ENCODE data around the gene SPTB. TPM values are rescaled to one million over a fixed set of nuclear protein-coding genes. Genes with fewer than 3 reads are reported as not detected.

The SPTB gene
- total and polyA plus RNA-seq, 7 donors: 0.49 to 2.9 (median 1.3) TPM; not detected in 1

DNA sequence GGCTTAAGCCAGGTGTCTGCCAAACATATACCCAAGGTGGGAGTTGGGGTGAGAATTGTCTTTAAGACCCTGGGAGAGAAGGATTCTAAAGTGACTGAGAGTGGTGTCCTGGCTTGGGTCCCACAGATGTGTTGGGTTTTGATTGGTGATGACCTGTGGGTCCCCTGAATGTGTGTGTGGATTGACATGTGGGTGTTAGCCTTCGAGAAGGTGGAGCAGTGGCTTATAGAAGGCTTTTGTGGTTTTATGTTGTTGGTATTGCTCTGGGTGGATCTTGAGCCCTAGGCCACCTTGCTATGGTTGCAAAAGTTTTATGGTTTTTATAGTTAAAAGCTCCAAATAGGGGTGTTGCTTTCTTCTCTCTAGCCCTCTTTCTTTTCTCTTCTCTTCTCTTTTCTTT is 145.8 kb downstream of the SPTB start:
- TF ChIP-seq POLR2AphosphoS5 (IDR thresholded peaks at IDR 0.05) (no peak), EP300 (IDR thresholded peaks at IDR 0.05) (no peak), POLR2A (IDR thresholded peaks at IDR 0.05) (no peak)
- TF ChIP-seq, protein P1, sequence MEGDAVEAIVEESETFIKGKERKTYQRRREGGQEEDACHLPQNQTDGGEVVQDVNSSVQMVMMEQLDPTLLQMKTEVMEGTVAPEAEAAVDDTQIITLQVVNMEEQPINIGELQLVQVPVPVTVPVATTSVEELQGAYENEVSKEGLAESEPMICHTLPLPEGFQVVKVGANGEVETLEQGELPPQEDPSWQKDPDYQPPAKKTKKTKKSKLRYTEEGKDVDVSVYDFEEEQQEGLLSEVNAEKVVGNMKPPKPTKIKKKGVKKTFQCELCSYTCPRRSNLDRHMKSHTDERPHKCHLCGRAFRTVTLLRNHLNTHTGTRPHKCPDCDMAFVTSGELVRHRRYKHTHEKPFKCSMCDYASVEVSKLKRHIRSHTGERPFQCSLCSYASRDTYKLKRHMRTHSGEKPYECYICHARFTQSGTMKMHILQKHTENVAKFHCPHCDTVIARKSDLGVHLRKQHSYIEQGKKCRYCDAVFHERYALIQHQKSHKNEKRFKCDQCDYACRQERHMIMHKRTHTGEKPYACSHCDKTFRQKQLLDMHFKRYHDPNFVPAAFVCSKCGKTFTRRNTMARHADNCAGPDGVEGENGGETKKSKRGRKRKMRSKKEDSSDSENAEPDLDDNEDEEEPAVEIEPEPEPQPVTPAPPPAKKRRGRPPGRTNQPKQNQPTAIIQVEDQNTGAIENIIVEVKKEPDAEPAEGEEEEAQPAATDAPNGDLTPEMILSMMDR (IDR thresholded peaks at IDR 0.05): no peak
- 11 to 25% methylated on average over 1 of the region's 1 CpG for WGBS, 2 donors
- intact Hi-C loops (cut with DNase I): no loop called here

DNA sequence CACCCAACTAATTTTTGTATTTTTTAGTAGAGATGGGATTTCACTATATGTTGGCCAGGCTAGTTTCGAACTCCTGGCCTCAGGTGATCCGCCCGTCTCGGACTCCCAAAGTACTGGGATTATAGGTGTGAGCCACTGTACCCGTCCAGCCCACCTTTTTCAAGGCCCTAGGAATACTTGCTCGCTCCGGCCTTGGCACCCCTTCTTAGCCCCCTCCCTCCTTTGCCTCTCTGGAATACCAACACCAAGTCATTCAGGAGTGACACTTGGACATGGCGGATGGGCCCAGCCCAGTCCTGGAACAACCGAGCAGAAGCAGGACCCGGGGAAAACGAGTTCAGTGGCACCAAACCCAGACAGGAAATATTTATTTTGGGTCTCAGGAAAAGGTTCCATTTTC is 146.4 kb downstream of the SPTB start:
- WGBS, 2 donors: 89 to 95% methylated on average over 11 of the region's 11 CpGs
- TF ChIP-seq POLR2AphosphoS5 (IDR thresholded peaks at IDR 0.05) (no peak), EP300 (IDR thresholded peaks at IDR 0.05) (no peak), POLR2A (IDR thresholded peaks at IDR 0.05) (no peak)
- TF ChIP-seq, protein P1 (IDR thresholded peaks at IDR 0.05): no peak
- no peaks in the 10 kb centered on the region for H3K9me3 ChIP-seq
- intact Hi-C loops (cut with DNase I): no loop called here
- peaks cover 45 to 87% (median 68%) of the 10 kb centered on the region in 4 donors for H3K36me3 ChIP-seq
- H3K27me3 ChIP-seq: no peaks in the 10 kb centered on the region
- H3K4me3 ChIP-seq: no peak overlapping the region
- no peak for DNase-seq
- no peak overlapping the region for H3K27ac ChIP-seq
- peaks cover 0 to 12% (median 6%) of the 10 kb centered on the region in 4 donors for H3K4me1 ChIP-seq

More for the DNA sequence above, 145.8 kb downstream of the SPTB start:
- Histone ChIP-seq H3K27me3 (no peaks in the 10 kb centered on the region), H3K4me3 (no peak overlapping the region), H3K27ac (no peak overlapping the region), H3K9me3 (no peaks in the 10 kb centered on the region), H3K36me3 (peaks cover 45 to 87% (median 67%) of the 10 kb centered on the region in 4 donors), H3K4me1 (peaks cover 0 to 12% (median 5%) of the 10 kb centered on the region in 4 donors)
- DNase-seq: no peak

DNA sequence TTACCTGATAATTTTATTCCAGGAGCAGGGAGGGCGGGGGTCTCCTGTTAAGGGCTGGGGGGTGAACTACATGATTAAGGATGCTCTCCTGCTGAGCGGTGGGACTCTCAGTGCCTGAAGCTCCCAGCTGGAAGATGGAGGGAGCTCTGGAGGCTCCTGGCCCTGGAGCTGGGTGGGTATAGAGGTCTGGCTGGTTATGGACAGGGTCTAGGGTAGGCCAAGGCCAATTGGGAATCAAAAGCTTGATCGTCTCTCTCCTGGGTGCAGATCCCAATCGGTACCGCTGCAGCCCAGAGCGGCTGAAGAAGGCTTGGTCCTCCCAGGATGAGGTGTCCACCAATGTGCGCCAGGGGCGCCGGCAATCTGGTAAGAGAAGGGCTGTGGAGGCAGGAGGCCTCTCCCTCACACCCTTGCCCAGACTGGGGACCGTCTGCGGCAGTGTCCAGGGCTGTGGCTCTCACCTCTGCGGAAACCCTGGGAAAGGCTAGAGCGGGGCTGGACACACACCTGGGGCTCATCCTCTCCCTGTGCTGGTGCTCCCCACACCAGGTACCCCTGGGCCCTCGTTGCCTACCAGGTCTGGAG is 147.1 kb downstream of the SPTB start:
- Histone ChIP-seq H3K4me1 (peaks cover 0 to 12% (median 6%) of the 10 kb centered on the region in 4 donors), H3K27me3 (no peaks in the 10 kb centered on the region), H3K27ac (no peak overlapping the region), H3K9me3 (no peaks in the 10 kb centered on the region), H3K4me3 (no peak overlapping the region), H3K36me3 (peaks cover 45 to 87% (median 70%) of the 10 kb centered on the region in 4 donors)
- DNase-seq: no peak
- 92 to 97% methylated on average over 14 of the region's 14 CpGs for WGBS, 2 donors
- TF ChIP-seq EP300 (IDR thresholded peaks at IDR 0.05): no peak
- TF ChIP-seq POLR2A (IDR thresholded peaks at IDR 0.05): no peak
- TF ChIP-seq, protein P1 (IDR thresholded peaks at IDR 0.05): no peak
- no peak for TF ChIP-seq POLR2AphosphoS5 (IDR thresholded peaks at IDR 0.05)
- intact Hi-C loops (cut with DNase I): no loop called here

DNA sequence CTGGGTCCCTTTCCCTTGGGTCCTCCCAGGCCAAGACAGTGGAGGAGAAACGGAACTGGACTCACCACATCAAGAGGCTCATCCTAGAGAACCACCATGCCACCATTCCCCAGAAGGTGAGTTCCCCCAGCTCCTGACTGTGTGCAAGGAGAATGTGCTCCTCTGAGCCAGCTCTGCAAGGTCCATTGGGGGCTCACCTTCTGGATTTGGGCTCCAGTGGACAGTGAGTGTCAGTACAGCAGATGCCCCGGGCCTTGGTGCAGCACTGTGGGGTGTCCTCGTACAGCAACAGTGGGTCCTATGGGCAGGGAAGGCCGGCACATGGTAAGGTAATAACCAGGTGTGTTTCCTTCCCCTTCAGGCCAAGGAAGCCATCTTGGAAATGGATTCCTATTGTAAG is 147.6 kb downstream of the SPTB start:
- no peak overlapping the region for H3K4me3 ChIP-seq
- WGBS, 2 donors: 93 to 95% methylated on average over 4 of the region's 4 CpGs
- peaks cover 43 to 84% (median 68%) of the 10 kb centered on the region in 4 donors for H3K36me3 ChIP-seq
- TF ChIP-seq, protein P1 (IDR thresholded peaks at IDR 0.05): no peak
- TF ChIP-seq EP300 (IDR thresholded peaks at IDR 0.05) (no peak), POLR2A (IDR thresholded peaks at IDR 0.05) (no peak), POLR2AphosphoS5 (IDR thresholded peaks at IDR 0.05) (no peak)
- no peak overlapping the region for H3K27ac ChIP-seq
- intact Hi-C loops (cut with DNase I): no loop called here
- peaks cover 0 to 12% (median 6%) of the 10 kb centered on the region in 4 donors for H3K4me1 ChIP-seq
- no peaks in the 10 kb centered on the region for H3K27me3 ChIP-seq
- DNase-seq: no peak
- H3K9me3 ChIP-seq: no peaks in the 10 kb centered on the region

Measured in sigmoid colon (tissue), 7 donors.